ENCODE data around the gene ASCC1.
"Not testable (repeated sequence)": the region's sequence is repeated elsewhere in the genome, so short reads cannot be mapped to it uniquely, and the experiment has no call there.

The ASCC1 gene, protein sequence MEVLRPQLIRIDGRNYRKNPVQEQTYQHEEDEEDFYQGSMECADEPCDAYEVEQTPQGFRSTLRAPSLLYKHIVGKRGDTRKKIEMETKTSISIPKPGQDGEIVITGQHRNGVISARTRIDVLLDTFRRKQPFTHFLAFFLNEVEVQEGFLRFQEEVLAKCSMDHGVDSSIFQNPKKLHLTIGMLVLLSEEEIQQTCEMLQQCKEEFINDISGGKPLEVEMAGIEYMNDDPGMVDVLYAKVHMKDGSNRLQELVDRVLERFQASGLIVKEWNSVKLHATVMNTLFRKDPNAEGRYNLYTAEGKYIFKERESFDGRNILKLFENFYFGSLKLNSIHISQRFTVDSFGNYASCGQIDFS

DNA sequence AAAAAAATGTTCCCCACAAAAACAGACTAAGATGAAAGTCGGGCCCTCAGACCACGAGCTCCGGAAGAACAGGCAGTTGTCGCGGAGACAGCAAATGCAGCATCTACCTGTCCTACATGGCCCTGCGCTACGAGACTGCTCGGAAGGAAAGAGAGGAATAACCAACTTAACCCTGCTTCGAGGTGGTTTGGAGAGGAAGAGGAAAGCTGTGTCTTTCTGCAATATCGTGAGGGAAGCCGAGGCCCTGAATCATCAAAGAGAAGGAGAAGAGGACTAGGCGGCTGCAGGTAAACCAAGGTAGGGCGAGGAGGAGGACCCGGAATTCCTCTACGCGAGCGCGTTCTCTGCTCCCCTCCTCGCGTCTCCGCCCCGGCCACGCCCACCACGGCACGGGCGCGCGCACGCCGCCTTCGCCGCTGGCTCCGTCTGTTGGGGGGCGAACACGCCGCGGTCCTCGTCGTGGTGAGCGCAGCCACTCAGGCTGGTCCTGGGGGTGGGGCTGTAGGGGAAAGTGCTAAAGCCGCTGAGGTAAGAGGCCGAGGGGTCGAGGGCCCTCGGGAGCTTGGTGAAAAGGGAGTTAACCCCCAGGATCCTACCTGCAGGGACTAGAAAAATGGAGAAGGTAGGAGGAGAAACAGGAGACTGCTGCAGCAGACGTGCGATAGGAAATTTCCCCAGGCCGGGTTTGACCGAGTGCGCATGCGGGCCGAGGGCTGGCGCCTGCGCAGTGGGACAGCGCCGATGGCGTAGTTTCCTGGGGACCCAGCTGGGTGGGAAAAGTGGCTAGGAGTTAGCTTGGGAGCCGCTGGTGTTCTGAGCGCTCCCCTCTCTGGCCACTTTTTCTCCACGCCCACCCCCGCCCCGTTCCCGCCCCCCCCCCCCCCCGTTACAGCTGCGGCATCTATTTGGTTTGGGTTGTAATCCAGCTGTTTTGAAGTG, at the start of gene ASCC1, which contains the start of gene ANAPC16:
TSS of gene ASCC1 (minus strand) at position 666 of the 939 bp plus-strand sequence. CDS start 2,978 bp downstream, outside the sequence.
TSS of gene ANAPC16 (plus strand) at position 402 of the 939 bp plus-strand sequence. CDS start 7,903 bp downstream, outside the sequence.
- peak; percentile 94 for DNase-seq

DNA sequence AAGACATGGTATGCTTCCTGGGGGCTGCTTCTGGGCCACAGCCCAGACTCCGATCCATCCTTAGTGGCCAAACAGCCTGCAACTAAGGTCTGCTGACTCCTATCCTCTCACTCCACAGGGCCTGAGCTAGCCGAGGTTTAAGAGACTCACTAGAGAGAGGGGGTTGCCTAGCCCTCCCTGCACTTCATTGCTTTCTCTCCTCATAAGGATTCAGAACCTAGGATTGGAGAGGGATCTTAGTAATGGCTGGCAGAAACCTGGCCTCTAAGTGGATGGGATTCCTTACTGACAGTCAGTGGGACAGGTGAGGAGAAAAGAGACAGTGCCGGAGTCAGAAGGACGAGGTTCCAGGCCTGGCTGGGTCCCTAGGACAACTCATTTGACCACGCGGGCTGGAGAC, 49.4 kb upstream of the ASCC1 start:
- DNase-seq = no peak

DNA sequence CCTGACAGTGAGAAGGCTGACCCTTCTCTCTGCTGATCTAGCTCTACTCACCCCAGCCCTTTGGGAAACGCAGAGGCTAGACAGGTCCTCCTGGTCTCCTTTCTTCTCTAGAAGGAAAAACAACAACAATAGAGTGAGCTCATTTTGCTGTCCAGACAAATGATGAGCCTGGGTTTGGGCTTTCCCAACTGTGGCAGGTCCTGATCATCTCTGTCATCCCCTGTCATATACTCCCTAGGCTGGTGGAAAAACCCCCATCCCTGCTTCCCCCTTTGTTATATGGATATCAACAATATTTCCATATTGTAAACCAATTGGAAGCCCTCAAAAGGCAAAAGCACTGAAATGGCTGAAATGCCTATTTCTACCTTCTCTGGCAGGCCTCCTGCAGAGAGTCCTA, 48.5 kb upstream of the ASCC1 start:
- DNase-seq = no peak

DNA sequence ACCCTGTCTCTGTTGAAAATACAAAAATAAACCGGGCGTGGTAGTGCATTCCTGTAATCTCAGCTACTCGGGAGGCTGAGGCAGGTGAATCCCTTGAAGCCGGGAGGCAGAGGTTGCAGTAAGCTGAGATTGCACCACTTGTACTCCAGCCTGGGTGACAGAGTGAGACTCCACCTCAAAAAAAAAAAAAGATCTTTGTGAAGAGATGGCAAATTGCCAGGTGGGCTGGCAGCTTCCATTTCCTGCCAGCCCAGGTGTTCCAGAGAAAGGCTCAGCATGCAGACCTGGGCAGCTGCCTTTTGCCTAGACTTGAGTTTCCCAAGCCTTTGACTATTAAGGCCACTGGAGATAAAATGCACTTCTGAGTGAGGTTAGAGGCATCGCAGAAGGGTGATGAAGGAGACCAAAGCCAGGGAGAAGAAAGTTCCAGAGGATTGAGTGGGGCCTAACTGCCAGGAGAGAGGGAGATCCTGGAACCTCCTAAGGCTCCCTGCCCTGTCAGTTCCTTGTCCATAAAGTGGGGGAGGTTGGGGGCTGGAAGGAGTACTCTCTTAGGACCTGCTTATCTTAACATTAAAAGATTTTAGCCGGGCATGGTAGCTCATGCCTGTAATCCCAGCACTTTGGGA, 47.7 kb upstream of the ASCC1 start:
- DNase-seq = no peak

DNA sequence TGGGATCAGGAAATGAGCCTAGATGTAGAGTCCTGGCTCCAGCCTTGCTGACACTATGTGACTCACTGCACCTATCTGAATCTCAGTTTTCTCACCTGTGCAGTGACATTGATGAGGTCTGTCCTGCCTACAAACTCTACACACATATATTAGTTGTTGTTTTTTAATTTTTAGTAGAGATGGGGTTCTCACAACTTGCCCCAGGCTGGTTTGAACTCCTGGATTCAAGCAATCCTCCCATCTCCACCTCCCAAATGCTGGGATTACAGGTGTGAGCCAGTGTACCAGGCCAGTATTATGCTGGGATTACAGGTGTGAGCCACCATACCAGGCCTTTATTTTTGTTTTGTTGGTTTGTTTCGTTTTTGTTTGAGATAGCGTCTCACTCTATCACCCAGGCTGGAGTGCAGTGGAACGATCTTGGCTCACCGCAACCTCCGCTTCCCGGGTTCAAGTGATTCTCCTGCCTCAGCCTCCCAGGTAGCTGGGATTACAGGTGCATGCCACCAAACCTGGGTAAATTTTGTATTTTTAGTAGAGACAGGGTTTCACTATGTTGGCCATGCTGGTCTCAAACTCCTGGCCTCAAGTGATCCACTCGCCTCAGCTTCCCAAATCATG, 45.8 kb upstream of the ASCC1 start:
- DNase-seq = no peak

DNA sequence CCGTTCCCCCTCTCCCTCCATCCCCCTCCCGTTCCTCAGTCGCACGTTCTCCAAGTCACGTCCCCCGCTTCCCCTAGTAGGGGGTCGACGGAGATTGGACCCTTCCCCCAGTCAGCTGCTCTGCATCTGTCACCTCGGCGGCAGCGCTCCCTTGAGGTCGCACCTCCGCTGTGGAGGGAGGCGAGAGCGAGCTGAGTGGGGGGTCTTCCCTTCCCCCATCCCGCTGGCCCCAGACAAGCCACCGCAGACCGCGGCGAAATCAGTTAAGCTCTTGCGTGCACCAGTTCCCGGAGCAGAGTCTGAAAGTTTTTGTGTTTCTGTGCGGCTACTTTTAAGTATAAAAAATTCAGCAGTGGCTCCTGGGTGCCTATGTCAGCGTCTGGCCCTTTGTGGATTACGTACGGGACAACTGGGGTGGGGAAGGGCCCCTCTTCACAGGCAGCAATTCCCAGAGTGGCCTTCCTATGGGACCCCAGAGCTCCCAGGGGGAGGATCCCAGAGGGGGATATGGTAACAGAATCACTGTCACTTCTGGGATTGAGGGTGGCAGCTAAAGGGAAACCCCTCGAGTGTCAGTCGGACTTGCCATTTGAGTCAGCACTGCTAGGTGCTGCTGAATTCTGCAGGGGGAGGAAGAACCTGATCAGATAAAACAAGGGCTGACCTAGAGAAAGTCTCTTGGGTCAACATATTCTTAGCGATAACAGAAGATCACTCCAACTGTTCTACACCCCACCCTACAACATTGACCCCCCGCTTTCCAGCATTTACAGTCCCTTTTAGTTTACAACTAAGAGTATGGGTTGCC, 45.1 kb upstream of the ASCC1 start:
- peak; percentile 36 for DNase-seq

DNA sequence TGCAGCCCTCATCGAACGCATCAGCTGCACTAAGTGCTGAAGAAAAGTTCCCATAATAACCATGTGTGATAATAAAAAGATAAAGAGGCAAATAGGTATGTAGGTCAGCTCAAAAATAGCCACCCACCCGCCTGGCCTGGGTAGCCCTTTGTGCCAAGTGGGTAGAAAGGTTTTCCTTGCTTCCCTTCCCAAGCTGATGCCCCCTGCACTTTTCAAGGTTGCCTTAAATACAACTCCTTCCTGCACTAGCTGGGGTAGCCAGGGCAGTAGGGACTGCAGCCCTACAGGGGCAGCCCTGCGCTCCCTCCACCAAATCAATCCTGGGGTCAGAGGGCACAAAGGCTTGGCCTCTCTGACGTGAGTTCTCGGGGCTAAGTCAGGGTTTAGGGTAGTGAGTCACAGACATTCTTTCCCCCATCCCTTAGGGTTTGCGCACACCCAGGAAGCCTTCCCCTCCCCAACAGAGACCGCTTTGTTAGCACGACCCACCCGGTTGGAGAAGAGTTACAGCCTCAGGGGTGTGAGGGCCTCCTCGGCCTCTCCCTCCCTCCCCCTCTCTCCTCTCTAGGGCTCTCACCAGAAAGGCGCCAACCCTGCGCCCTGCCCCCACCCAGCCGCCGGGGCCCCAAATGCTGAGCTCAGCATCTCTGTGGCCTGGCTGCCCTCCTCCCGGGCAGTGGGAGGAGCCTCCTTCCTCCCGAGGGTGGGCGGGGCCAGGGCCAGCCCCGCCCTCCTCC, 44.3 kb upstream of the ASCC1 start:
- peak; percentile 72 for DNase-seq

DNA sequence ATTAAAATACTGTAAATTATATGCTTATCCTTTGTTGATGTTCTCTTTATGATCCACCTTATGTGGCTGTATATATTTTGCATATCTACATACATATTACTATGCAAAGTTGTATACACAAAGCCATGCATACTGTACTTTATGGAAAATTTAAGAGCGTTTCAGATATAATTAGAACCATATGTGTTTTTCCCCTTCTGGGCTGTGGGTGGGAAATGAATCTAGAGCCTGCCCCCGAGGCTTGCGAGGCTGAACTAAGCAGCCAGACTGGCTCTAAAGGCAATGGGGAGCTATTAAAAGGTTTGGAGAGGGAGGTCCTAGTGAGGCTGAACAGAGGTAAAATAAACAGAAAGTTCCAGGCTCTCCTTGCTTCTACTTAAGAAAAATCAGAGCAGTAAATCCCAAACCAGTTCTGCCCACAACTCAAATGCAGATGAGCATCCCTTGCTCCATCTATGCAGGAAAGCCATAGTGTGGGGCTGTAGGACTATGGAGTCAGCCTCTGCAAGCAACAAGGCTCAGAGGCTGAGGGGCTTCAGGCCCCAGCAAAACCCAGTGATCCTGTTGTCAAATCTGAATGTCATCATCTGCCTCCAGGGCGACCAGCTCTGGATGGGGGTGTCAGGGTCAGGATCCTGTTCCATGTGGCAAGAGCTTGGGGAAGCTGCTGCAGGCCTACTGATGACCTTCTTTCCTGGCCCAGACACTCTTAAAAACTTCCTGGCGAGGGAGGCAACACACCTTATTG, 43.6 kb upstream of the ASCC1 start:
- no peak for DNase-seq

DNA sequence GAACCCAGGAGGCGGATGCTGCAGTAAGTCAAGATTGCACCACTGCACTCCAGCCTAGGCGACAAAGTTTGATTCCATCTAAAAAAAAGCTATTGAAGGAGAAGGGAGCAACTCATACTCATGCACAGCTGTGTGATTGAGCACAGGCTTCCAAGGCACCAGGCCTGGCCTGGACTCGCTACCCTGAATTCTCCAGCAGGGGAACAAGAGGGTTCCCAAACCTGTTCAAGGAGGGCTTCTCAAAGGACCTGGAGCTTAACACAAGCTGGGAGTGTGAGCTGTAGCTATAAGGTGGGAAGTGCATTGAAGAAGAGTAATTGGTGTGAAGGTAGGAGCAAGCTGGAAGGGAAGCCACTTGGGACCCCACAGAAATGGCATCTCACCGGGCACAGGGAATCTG, 42.5 kb upstream of the ASCC1 start:
- no peak for DNase-seq

DNA sequence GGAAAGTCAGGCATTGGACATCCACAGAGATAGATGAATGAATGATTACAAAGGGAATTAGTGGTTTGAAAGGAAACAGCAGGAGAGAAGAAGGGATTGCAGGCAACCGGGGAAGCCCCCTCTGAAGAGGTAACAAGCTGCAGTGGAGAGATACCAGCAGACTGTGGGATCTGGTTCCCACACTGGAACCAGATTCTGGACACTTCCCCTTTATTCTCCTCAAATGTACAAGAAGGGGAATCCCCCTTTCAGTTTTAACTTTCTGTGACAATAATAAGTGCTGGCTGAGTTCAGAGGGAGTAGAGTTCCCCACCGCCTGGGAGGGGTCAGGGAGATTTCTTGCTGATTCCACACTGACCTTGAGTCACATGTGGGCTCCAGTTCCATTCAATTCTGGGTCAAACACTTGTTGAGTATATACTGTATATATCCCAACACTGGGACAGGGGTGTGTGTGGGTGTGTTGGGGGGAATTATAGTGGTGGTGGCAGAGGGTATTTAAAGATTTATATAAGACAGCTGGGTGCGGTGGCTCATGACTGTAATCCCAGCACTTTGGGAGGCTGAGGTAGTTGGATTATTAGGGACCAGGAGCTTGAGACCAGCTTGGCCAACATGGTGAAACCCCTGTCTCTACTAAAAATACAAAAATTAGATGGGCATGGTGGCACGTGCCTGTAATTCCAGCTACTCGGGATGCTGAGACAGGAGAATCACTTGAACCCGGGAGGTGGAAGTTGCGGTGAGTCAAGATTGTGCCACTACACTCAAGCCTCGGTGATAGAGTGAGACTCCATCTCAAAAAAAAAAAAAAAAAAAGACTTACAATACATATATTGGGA, 41.2 kb upstream of the ASCC1 start:
- no peak for DNase-seq

DNA sequence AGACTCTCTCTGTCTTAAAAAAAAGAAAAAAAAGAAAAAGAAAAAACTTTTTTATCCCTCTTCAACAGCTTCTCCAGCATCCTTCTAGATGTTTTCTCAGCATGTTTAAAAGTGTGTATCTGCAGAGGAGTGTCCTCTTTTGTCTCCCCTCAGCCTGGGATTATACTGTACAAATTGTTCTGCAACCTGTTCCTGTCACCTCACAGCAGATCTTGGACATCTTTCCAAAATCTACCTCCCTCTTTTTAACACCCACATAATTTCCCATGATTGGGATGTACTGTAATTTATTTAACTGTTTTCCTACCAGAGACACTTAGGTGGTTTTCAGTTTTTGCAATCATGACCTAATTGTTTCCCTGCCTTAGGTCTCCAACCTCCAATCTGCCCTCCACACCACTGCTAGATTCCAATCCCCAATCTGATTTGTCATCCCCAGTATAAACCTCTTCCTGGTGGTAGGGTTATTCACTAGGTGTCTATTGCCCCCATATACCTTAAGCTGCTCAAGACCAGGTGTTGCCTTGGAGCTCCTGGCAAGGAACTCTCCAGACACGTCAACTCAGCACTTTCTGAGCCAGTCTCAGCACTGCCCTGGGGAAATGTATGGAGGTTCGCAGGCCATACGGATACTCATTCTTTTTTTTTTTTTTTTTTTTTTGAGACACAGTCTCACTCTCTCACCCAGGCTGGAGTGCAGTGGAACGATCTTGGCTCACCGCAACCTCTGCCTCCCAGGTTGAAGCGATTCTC, 40.1 kb upstream of the ASCC1 start:
- no peak for DNase-seq

DNA sequence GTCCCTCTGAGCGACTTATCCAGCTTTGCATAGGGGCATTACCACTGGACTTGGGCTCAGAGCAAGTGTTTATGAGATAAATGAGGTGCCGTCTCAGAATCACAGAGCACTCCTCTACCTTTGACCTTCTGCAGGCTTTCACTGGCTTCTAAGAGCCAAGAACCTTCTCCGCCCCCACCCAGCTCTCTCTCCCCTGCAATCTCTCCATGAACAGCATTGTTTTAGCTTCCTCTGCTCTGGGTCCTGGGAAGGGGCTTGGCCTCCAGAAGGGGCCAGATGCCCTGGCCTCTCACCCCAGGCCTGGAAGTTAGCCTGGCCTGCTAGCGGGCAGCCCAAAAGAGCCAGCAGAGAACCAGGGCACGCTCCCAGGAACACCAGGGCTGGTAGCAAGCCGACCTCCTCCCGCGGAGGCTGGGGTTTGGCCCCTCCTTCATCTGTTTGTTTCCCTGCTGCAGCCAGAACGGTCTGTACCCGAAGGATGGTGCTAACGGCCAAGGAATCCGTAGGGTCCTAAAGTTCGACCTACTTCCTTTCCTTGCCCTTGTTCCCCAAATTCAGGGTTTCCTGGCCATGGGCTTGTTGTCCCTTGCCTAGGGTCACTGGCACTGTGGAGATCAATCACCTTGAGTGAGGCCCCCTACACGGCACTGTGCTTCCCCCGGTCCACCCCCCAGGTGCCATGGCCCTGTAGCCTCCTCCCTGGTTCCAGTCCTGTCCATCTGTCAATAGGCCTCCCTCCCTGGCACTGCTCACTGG, 38.9 kb upstream of the ASCC1 start:
- no peak for DNase-seq

DNA sequence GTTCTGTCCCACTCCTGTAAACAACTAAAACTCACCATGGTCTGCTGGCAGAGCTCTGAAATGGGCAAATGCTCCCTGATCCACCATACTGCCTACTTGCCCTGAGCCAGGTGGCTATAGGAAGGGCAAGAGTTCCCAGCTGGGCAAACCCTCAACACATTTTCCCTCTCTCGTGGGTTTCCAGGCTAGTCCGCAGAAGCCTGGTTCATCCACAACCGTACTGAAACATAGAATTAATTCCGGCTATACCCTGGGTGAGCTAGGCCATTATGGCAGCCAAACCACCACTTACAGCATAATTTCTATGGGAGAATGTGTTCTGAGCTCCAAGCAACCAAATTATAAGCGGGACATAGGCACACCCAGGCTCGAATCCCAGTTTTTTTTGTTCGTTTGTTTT, 37.5 kb upstream of the ASCC1 start:
- DNase-seq = no peak

DNA sequence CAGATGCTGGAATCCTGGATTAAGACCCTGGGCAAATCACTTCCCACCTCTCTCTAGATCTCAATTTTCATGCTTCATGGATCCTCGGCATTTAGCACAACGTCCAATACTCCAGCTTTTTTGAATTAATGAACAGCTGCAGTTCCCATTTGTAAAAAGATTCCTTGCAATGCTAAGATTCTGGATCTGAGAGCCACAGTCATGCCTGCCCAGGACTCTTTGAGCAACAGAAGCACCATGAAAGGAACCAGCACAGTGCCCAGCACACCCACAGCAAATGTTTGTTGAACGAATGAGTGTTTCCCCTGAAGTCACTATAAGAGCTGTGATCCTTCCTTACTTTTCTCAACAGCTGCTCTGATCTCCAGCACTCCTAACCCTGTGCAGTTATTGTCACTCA, 36.9 kb upstream of the ASCC1 start:
- DNase-seq = no peak

DNA sequence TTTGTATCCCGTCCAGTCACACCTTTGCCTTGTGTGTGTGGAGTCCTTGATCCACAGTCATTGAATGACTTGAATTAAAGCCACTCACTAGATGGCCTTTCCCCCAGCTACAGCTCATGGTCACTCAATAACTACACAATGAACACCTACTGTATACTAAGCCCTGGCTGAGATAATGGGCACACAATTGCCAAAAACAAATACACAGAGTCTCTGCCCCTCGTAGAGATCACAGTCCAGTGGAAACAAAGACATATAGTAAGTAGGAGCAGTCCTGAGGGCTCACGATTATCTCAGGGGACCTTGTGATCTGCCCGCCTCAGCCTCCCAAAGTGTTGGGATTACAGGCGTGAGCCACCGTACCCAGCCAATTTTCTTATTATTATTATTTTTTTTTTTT, 35.6 kb upstream of the ASCC1 start:
- DNase-seq = no peak

DNA sequence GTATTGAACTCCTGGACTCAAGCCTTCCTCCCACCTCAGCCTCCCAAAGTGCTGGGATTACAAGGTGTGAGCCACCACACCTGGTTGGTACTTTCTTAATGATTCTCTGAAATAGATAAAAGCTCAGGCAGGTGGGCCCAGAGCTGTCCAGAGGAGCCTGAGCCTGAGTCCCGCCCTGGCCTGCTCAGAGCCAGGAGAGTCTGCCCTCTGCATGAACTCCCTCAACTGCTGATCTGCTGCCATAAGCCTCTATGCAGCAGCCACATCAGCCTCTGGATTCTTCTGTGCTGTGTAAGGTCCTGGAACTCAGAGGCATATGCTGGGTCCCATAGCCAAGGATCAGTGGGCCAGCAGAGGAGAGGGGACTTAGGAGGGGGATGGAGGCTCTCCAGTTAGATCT, 34.6 kb upstream of the ASCC1 start:
- no peak for DNase-seq

DNA sequence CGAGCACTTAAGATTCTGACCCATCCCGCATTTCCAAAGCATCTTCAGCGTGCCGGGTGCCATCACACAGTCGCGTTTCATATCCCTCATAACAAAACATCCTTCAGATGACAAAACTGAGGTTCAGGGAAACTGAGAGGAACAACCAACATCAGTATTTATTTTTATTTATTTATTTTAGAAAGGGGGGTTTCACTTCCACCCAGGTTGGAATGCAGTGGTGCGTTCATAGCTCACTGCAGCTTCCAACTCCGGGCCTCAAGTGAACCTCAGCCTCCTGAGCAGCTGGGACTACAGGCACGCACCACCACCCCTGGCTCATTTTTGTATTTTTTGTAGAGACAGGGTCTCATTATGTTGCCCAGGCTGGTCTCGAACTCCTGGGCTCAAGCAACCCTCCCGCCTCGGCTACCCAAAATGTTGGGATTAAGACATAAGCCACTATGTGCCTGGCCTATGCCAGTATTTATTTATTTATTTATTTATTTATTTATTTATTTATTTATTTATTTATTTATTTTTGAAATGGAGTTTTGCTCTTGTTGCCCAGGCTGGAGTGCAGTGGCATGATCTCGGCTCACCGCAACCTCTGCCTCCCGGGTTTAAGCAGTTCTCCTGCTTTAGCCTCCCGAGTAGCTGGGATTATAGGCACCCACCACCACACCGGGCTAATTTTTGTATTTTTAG, 33.2 kb upstream of the ASCC1 start:
- not testable (repeated sequence) for DNase-seq
